HG03342 (cell line): Measurements from ENCODE around the gene UNC5C.

Experiments used
- ATAC-seq: cut with Tn5 transposase; IDR thresholded peaks from one replicate; pipeline ENCODE4 v1.9.1; 2021; ENCODE audit warnings: mild to moderate bottlenecking, moderate library complexity; ENCODE audit not compliant: unreplicated experiment

UNC5C gene

DNA sequence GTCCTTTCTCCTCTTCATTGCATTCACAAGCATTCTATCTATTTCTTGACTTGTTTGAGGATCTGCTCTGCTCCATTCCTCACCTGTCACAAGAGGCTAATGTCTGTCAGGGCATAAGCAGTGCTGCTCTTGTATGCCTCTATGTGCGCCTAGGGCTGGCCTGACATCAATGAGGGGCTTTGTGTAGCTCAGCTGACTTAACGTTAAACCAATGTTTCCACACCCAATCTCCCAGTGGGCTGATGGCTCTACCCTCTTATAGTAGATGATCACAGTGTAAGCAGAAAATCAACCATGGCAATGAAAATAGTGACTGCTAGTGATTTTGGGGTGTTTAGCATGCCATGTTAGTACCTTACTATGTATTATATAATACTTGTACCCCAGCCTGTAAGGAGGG, 139.0 kb downstream of the UNC5C start:
- ATAC-seq: no peak

- no peak for ATAC-seq
These were observed 139.6 kb downstream of the UNC5C start for GRCh38 chr4:95409127-95409526.

GRCh38 chr4:95402299-95402698, 146.5 kb downstream of the UNC5C start:
- no peak for ATAC-seq

- ATAC-seq: no peak
These were observed 150.6 kb downstream of the UNC5C start for GRCh38 chr4:95398217-95398616.

DNA sequence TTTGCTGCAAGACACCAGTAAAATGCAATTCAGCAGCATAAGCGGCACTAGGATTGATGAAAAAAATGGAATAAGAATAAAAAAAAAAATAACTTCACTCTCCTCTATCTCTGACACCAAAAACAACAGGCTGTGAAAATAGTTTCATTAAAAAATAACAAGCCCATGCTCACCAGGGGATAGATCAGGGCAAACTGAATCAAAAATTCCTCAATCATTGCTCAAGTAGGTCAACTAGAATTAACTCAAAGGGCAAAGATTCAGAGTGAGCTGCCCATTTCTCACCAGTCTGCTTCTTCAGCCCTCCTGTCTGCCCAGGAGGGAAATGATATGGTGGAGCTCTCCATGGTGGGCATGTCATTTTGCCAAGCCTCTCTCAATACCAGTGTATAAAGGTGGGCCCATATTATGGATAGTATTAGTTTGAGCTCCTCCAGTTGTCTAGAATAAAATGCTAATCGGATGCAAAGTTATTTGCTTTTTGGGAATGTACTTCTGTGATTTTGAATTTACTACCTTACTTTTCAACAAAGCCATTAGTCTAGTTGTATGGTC, 153.9 kb downstream of the UNC5C start:
- no peak for ATAC-seq

- no peak for ATAC-seq
These were observed 155.0 kb downstream of the UNC5C start for GRCh38 chr4:95393821-95394220.

- no peak for ATAC-seq
These were observed 159.9 kb downstream of the UNC5C start for GRCh38 chr4:95388911-95389310.

- no peak for ATAC-seq
These were observed 161.1 kb downstream of the UNC5C start for GRCh38 chr4:95387719-95388118.

DNA sequence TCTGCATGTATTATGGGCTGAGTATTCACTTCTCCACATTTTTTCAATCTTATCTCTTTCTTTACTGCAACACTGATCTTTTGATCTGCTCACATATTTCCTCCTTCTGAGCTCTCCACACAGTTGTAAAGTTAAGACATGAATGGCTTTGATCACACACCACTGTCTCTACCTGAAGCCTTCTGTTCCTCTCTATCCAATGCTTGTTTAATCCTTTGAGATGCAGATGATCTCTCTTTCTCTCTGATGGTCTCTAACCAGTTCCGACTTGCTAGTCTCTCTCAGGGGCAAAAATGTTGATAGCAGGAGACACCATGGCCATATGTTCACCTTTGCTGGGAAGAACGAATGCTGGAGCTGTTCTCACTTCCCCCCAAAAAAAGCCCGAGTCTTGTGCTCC, 162.4 kb downstream of the UNC5C start:
- ATAC-seq: no peak

GRCh38 chr4:95381843-95382580, 166.8 kb downstream of the UNC5C start:
- no peak for ATAC-seq

GRCh38 chr4:95379633-95380032, 169.1 kb downstream of the UNC5C start:
- no peak for ATAC-seq

DNA sequence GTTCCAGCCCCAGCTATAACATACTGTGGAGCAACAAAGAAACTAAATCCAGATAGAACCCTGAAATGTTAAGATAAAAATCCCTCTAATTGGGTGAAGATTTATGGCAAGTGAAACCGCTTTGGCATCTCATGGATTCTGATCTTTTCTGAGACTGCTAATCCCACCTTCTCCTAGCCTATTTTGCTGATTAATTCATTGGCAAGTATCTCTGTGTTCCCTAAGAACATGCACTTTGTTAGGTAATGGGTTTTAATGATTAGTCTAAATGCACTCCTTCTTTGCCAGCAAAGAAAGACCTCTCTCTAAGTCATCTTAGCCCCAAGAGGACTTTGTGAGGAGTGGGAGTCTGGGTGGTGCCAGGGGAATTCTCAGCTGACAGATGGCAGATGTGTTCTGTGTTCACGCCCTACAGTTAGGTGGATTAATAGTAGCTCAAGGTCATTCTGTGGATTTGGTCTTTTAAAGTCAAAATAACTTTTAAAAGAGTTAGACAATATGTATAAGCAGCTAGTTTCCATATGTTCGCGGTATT, 171.3 kb downstream of the UNC5C start:
- ATAC-seq: no peak

- no peak for ATAC-seq
These were observed 177.1 kb downstream of the UNC5C start for GRCh38 chr4:95371476-95372224.

DNA sequence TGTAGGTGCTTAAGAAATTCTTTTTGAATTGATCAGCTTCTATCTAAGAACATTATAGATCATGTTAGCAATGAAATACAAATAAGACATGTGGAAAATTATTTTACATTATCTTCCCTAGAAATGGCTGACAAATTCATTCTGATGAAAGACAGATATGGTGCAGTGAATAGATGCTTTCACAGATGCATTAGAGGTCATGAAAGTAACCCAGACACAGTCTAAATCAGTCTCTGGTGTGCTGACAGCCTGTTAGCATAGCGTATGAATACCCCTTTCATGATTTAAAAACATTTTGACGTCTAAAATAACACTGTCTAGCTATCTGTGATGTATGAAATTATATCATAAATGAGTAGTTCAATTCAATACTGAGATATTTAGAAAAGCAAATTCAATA, 180.9 kb downstream of the UNC5C start:
- no peak for ATAC-seq

DNA sequence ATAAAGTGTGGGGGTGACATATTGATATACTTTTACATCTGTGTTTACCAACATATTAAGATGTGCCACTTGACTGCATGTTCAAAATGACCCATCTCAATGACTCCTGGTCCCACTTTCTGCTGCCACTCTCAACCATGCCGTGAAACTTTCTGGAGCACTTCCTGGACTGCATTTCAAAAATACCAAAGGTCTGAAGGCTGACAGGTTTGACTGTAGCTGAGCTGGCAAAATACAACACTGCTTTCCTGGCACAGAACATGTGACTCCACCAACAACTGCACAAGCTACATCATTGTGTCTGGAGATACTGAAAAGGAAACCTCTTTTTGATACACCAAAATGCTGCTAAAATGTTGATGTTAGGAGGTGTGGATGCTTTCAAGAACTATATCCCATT, 184.8 kb downstream of the UNC5C start:
- no peak for ATAC-seq

GRCh38 chr4:95363559-95363925, 185.2 kb downstream of the UNC5C start:
- ATAC-seq: no peak

DNA sequence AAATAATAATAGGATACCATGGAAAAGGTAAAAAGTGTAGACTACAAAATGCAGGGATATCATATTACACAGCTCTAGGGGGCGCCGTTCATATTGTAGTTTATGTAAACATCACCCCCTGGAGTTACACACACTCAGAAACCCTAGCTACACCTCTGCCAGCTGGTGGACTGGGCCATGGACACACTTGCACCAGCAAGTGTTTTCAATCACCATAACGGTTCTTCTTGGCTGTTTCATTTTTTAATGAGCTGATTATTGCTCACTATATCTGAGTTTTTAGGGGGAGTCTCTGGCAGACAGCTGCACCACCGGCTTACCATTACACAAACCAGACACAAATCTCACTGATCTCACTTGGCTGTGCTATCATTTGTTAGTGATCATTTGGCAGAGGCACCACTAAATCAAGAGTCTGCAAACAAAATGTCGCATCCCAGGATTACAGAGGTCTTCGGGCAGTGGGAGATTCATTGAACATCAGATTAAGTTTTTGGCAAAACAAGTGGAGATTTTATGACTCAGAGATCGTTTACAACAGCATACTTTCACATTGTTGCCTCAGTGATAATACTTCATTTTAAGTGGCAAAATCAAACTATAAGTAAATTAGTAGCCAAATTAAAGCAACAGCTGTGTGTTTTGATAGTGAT, 185.7 kb downstream of the UNC5C start:
- no peak for ATAC-seq

GRCh38 chr4:95362066-95362465, 186.7 kb downstream of the UNC5C start:
- ATAC-seq: no peak

DNA sequence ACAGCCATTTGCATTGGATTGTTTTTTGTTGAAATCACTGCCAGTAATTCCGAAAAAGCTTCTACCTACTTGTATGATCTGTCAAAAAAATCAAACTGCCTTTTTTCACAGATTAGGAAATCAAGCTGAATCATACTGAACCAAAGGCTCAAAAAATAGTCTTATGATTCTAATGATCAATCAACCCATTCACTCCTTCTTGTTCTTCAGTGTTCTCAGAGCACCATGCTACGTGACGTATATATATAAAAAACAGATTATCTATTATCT, 187.1 kb downstream of the UNC5C start:
- ATAC-seq: no peak

- ATAC-seq: no peak
These were observed 187.7 kb downstream of the UNC5C start for GRCh38 chr4:95360906-95361695.
